ENCODE results near the gene DTD2.

The DTD2 gene

DNA sequence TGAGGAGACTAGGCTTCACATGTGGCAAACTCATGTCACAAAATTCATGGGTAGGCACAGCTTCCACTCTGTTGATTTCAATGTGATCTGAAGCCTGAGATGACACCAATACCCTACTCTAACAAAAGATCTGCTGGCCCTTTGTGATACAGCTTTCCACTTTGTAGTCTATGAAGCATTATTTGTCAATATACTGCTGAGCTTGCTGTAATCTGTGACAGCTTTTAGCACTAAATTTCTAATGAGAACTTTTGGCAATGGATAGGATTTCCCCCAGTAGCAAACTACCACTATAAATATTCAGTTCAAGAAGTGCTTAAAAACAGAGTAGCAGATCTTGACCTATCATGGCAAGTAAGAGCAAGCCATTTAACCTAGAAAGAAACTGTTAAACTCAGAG, 31.4 kb downstream of the DTD2 start:
- Histone ChIP-seq H3K27ac (ENCODE audit: low read depth, low read length) (no peak overlapping the region), H3K4me3 (ENCODE audit: low read depth in 1 of 2, low read length in 2 of 2) (no peak overlapping the region), H3K27me3 (ENCODE audit: control insufficient read depth in 1 of 2, insufficient read depth in 2 of 2, low read length in 2 of 2) (no peaks in the 10 kb centered on the region), H3K9ac (ENCODE audit: low read depth in 1 of 2, low read length in 2 of 2) (no peak overlapping the region), H3K36me3 (ENCODE audit: control insufficient read depth in 1 of 2, insufficient read depth in 2 of 2, low read length in 2 of 2) (no peaks in the 10 kb centered on the region), H3K9me3 (ENCODE audit: control insufficient read depth in 1 of 2, low read length in 2 of 2) (no peaks in the 10 kb centered on the region), H3K4me1 (ENCODE audit: control insufficient read depth in 1 of 2, insufficient read depth in 2 of 2, low read length in 2 of 2) (peaks cover 2 to 3% of the 10 kb centered on the region in 2 donors)

DNA sequence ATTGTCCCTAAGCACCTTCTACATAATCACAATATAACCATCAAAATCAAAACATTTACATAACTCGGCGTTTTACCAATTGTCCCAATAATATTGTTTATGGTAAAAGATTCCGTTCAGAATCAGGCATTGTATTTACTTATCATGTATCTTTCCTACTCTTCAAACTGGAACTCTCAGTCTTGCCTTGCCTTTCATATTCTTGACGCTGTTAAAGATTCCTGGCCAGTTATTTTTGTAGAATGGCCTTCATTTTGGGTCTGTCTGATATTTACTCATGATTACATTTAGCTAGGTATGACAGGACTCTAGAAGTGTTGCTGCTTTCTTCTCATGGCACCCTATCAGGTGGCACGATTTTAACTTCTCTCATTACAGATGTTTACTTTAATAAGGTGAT, 36.1 kb downstream of the DTD2 start:
- peak overlapping the region; percentile 81 to 86 for H3K4me3 ChIP-seq (ENCODE audit: low read depth in 1 of 2, low read length in 2 of 2)
- no peaks in the 10 kb centered on the region for H3K36me3 ChIP-seq (ENCODE audit: control insufficient read depth in 1 of 2, insufficient read depth in 2 of 2, low read length in 2 of 2)
- no peaks in the 10 kb centered on the region for H3K27me3 ChIP-seq (ENCODE audit: control insufficient read depth in 1 of 2, insufficient read depth in 2 of 2, low read length in 2 of 2)
- H3K4me1 ChIP-seq (ENCODE audit: control insufficient read depth in 1 of 2, insufficient read depth in 2 of 2, low read length in 2 of 2): peaks cover 10 to 11% of the 10 kb centered on the region in 2 donors
- H3K27ac ChIP-seq (ENCODE audit: low read depth, low read length): no peak overlapping the region
- H3K9me3 ChIP-seq (ENCODE audit: control insufficient read depth in 1 of 2, low read length in 2 of 2): no peaks in the 10 kb centered on the region
- H3K9ac ChIP-seq (ENCODE audit: low read depth in 1 of 2, low read length in 2 of 2): peak overlapping the region in 1 of 2 donors; percentile 78

DNA sequence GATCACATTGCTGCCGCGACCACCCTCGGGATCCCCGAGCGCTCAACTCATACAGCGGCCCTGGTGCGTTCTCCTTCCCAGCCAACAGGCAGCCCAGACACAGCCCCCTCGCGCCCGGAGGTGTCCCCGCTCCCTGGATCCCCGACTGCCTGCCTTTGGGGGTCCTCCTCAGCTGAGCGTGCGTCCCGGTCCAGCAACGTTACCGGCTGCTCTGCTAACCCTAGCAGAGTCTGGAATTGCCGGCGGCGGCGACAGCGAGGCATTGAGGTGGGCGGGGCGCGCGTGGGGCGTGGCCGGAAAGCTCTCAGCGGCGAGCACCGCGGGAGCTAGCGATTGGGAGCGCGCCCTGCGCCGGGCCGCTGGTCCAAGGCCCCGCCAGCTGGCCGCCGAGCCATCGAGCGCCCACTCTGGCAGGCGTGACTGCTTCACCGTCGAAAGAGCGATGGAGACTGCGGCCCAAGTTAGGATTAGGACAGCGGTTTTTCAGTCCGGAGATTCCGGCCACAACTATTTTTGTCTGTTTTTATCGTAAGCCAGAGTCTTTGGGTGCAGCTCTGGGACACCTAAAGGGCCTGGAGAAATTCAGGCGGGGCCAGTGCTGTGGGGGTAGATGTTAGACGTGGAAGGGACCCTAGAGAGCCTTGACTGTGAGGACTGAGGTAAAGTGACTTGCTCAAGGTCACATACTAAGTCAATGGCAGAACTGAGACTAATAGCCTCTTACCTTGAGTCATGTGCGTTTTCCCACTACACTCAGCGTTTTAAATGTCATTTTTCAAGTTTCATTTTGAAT, 36.8 kb downstream of the DTD2 start, which contains the start of gene HEATR5A:
Gene HEATR5A, minus strand, starts transcription at position 232 of the 793 bp plus-strand sequence. CDS start 17,575 bp downstream, outside the sequence.
- Histone ChIP-seq H3K4me1 (ENCODE audit: control insufficient read depth in 1 of 2, insufficient read depth in 2 of 2, low read length in 2 of 2) (peaks cover 10 to 11% of the 10 kb centered on the region in 2 donors), H3K27me3 (ENCODE audit: control insufficient read depth in 1 of 2, insufficient read depth in 2 of 2, low read length in 2 of 2) (no peaks in the 10 kb centered on the region), H3K27ac (ENCODE audit: low read depth, low read length) (peak within 1 kb of the TSS; percentile 86), H3K9ac (ENCODE audit: low read depth in 1 of 2, low read length in 2 of 2) (peak within 1 kb of the TSS; percentile 80 to 98), H3K4me3 (ENCODE audit: low read depth in 1 of 2, low read length in 2 of 2) (peak within 1 kb of the TSS; percentile 86 to 100), H3K9me3 (ENCODE audit: control insufficient read depth in 1 of 2, low read length in 2 of 2) (no peaks in the 10 kb centered on the region), H3K36me3 (ENCODE audit: control insufficient read depth in 1 of 2, insufficient read depth in 2 of 2, low read length in 2 of 2) (no peaks in the 10 kb centered on the region)

DNA sequence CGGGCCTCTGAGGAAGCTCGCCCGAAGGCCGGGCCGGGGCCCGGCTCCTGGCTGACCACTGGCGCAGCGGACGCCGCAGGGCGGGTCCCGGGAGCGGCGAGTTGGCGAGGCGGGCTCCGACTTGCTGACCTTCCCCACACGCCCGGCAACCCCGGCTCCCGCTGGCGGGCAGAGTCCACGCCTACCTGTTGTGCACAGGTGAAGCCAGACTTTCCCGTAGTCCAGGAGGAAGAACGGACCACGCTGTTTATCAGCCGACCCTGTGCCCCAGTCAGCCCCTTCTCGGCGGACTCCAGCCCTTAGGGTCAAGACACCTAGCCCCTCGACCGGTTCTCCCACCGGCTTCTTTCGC, 37.4 kb downstream of the DTD2 start:
- Histone ChIP-seq H3K36me3 (ENCODE audit: control insufficient read depth in 1 of 2, insufficient read depth in 2 of 2, low read length in 2 of 2) (no peaks in the 10 kb centered on the region), H3K4me1 (ENCODE audit: control insufficient read depth in 1 of 2, insufficient read depth in 2 of 2, low read length in 2 of 2) (peaks cover 10 to 11% of the 10 kb centered on the region in 2 donors), H3K27me3 (ENCODE audit: control insufficient read depth in 1 of 2, insufficient read depth in 2 of 2, low read length in 2 of 2) (no peaks in the 10 kb centered on the region), H3K9me3 (ENCODE audit: control insufficient read depth in 1 of 2, low read length in 2 of 2) (no peaks in the 10 kb centered on the region), H3K27ac (ENCODE audit: low read depth, low read length) (peak overlapping the region; percentile 86), H3K4me3 (ENCODE audit: low read depth in 1 of 2, low read length in 2 of 2) (peak overlapping the region; percentile 86 to 100), H3K9ac (ENCODE audit: low read depth in 1 of 2, low read length in 2 of 2) (peak overlapping the region; percentile 80 to 98)

DNA sequence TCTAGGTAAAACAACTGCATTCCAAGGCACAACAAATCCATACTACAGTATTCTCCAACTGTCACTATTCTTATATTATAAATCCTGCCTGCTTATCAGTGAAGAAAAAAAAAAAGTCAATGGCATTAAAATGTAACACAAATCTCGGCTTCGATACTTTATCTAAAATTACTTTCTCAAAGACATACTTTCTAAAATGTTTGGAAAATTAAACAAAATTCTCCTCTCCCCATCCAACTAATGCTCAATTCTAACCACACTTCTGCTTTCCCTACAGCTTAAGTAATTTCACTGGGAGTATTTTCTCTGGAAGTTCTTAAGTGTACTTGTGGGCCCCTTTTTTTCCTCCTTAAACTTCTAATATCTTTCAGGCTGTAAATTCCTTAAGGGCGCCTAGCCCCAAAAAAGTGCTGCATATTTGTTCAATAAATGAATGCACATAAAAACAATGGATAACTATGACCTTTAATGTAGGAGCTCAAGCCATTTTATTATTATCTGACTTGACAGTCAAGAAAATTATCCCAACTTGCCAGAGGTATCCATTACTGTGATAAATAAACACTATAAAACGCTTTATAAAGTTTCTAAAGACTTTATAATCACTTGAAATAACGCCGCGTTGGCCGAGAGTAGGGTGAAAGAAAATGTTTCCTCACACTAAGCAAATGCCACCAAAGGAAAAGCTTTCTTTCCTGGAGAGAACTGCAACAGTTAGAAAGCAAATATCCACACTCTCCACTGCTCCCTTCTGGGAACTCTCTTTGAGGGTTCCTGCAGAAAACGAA, 37.9 kb downstream of the DTD2 start:
- H3K36me3 ChIP-seq (ENCODE audit: control insufficient read depth in 1 of 2, insufficient read depth in 2 of 2, low read length in 2 of 2): no peaks in the 10 kb centered on the region
- H3K4me3 ChIP-seq (ENCODE audit: low read depth in 1 of 2, low read length in 2 of 2): peak overlapping the region; percentile 86 to 100
- no peaks in the 10 kb centered on the region for H3K27me3 ChIP-seq (ENCODE audit: control insufficient read depth in 1 of 2, insufficient read depth in 2 of 2, low read length in 2 of 2)
- peak overlapping the region; percentile 86 for H3K27ac ChIP-seq (ENCODE audit: low read depth, low read length)
- H3K4me1 ChIP-seq (ENCODE audit: control insufficient read depth in 1 of 2, insufficient read depth in 2 of 2, low read length in 2 of 2): peaks cover 10 to 11% of the 10 kb centered on the region in 2 donors
- H3K9me3 ChIP-seq (ENCODE audit: control insufficient read depth in 1 of 2, low read length in 2 of 2): no peaks in the 10 kb centered on the region
- peak overlapping the region; percentile 80 to 98 for H3K9ac ChIP-seq (ENCODE audit: low read depth in 1 of 2, low read length in 2 of 2)

DNA sequence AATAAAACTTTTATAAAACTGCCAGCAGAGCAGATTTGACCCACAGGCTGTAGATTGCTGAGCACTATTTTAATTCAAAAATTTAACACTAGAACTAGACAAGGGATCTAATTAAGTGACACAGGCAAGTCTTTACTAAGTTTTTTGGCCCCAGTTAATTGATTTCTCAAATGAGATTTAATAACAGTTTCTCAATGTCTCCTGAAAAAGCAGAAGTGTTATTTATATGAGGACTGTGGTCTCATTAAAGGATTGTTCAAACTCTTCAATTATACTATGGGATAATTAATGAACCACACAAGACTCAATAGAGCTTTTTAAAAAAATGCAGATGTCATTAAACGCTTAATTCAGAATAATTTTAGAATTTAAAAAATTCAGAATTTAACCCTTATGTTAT, 38.9 kb downstream of the DTD2 start:
- H3K9ac ChIP-seq (ENCODE audit: low read depth in 1 of 2, low read length in 2 of 2): no peak overlapping the region
- H3K9me3 ChIP-seq (ENCODE audit: control insufficient read depth in 1 of 2, low read length in 2 of 2): no peaks in the 10 kb centered on the region
- H3K36me3 ChIP-seq (ENCODE audit: control insufficient read depth in 1 of 2, insufficient read depth in 2 of 2, low read length in 2 of 2): no peaks in the 10 kb centered on the region
- H3K4me3 ChIP-seq (ENCODE audit: low read depth in 1 of 2, low read length in 2 of 2): no peak overlapping the region
- H3K27me3 ChIP-seq (ENCODE audit: control insufficient read depth in 1 of 2, insufficient read depth in 2 of 2, low read length in 2 of 2): no peaks in the 10 kb centered on the region
- H3K4me1 ChIP-seq (ENCODE audit: control insufficient read depth in 1 of 2, insufficient read depth in 2 of 2, low read length in 2 of 2): peaks cover 10 to 11% of the 10 kb centered on the region in 2 donors
- H3K27ac ChIP-seq (ENCODE audit: low read depth, low read length): no peak overlapping the region

DNA sequence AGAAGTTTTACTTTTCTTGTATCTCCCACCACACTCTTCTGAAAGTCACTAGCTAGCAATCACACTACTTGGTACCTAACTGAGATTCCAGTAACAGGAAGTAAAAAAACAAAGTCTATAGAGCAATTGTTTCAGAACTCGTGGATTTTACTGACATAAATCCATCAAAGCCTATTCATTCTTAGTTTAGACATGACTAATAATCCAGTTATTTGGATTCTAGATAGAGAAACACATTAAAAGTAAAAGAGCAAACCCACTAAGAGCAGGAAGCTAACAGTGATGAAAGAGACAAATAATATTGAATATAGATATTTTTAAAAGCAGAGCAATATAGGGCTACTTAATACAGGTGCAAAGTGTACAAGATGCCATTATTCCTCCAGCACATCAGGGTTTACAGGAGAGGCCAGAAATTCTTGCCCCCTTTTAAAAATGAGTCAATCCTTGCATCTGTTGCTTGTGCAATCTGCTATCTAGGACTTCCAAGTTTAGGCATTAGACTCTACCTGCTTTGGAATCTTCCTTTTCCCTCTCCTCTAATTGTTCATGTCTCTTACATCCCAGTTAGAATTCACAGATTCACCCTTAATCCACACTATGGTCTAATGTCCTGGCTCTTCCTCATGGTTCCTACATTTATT, 43.0 kb downstream of the DTD2 start:
- H3K4me3 ChIP-seq (ENCODE audit: low read depth in 1 of 2, low read length in 2 of 2): no peak overlapping the region

DNA sequence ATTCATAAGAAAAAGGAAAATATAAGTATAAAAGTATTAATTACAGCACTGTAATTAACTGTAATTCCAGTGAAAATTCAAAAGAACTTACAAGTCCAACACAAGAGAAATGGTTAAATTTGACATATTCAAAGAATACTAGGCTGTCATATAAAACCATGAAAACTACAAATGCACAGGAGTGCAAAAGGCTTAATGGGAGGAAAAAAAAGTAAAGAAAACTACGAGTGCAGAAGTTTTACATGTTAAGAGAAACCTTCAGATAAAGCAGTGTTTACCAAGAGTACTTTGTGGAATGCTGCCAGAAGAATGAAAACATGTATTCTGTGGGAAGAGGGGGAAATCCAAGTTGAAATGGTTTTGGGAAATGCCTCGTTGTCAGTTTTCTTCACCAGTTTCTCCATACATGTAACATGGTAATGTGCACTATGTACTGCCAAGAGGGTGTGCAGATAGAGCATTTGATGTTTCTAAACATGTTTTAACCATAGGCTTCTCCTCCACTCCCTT, 46.0 kb downstream of the DTD2 start:
- no peaks in the 10 kb centered on the region for H3K36me3 ChIP-seq (ENCODE audit: control insufficient read depth in 1 of 2, insufficient read depth in 2 of 2, low read length in 2 of 2)
- no peak overlapping the region for H3K4me3 ChIP-seq (ENCODE audit: low read depth in 1 of 2, low read length in 2 of 2)
- peaks cover 2 to 4% of the 10 kb centered on the region in 2 donors for H3K4me1 ChIP-seq (ENCODE audit: control insufficient read depth in 1 of 2, insufficient read depth in 2 of 2, low read length in 2 of 2)
- H3K9ac ChIP-seq (ENCODE audit: low read depth in 1 of 2, low read length in 2 of 2): no peak overlapping the region
- no peak overlapping the region for H3K27ac ChIP-seq (ENCODE audit: low read depth, low read length)
- no peaks in the 10 kb centered on the region for H3K27me3 ChIP-seq (ENCODE audit: control insufficient read depth in 1 of 2, insufficient read depth in 2 of 2, low read length in 2 of 2)
- no peaks in the 10 kb centered on the region for H3K9me3 ChIP-seq (ENCODE audit: control insufficient read depth in 1 of 2, low read length in 2 of 2)

More for the DNA sequence above, 43.0 kb downstream of the DTD2 start:
- Histone ChIP-seq H3K9ac (ENCODE audit: low read depth in 1 of 2, low read length in 2 of 2) (no peak overlapping the region), H3K36me3 (ENCODE audit: control insufficient read depth in 1 of 2, insufficient read depth in 2 of 2, low read length in 2 of 2) (no peaks in the 10 kb centered on the region), H3K27ac (ENCODE audit: low read depth, low read length) (no peak overlapping the region), H3K27me3 (ENCODE audit: control insufficient read depth in 1 of 2, insufficient read depth in 2 of 2, low read length in 2 of 2) (no peaks in the 10 kb centered on the region), H3K4me1 (ENCODE audit: control insufficient read depth in 1 of 2, insufficient read depth in 2 of 2, low read length in 2 of 2) (peaks cover 5 to 10% of the 10 kb centered on the region in 2 donors), H3K9me3 (ENCODE audit: control insufficient read depth in 1 of 2, low read length in 2 of 2) (no peaks in the 10 kb centered on the region)

DNA sequence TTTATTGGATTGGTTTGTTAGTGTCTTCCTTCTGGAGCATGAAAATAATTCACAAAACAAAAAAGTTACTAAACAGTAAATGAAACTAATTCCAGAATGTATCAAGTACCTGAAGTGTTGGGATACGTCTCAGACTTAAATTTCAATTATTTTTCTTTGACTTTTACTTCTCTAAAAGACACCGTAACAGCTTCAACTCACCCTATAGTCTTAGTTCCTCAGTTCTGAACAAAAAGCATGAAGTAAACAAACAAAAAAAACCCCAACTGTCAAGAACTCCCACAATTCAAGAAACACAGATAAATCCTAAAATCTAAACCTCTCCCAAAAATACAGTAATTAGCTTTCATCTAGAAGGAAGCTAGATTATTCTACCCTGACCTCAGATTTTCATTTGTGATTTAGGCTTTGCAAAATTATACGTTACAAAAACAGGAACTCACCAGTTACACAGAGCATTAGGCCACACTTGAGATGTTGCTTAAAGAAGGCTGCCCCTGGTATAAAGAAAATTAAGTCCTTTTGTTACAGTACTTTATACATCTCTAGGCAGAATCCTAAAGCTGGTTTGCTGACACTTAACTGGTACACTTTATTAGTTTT, 47.2 kb downstream of the DTD2 start:
- H3K9ac ChIP-seq (ENCODE audit: low read depth in 1 of 2, low read length in 2 of 2): no peak overlapping the region
- no peak overlapping the region for H3K27ac ChIP-seq (ENCODE audit: low read depth, low read length)
- H3K36me3 ChIP-seq (ENCODE audit: control insufficient read depth in 1 of 2, insufficient read depth in 2 of 2, low read length in 2 of 2): no peaks in the 10 kb centered on the region
- peaks cover 7 to 9% of the 10 kb centered on the region in 2 donors for H3K4me1 ChIP-seq (ENCODE audit: control insufficient read depth in 1 of 2, insufficient read depth in 2 of 2, low read length in 2 of 2)
- H3K9me3 ChIP-seq (ENCODE audit: control insufficient read depth in 1 of 2, low read length in 2 of 2): no peaks in the 10 kb centered on the region
- H3K27me3 ChIP-seq (ENCODE audit: control insufficient read depth in 1 of 2, insufficient read depth in 2 of 2, low read length in 2 of 2): no peaks in the 10 kb centered on the region
- no peak overlapping the region for H3K4me3 ChIP-seq (ENCODE audit: low read depth in 1 of 2, low read length in 2 of 2)

All from duodenal mucosa (tissue), 2 donors.